NCI-H524 (cell line): ENCODE data around the gene DENND11.
"Not testable (repeated sequence)": the region's sequence is repeated elsewhere in the genome, so short reads cannot be mapped to it uniquely, and the experiment has no call there.

Source experiments
- DNase-seq, 2 experiments: peaks; one replicate each; lab custom pipeline; 2025; lab: John Stamatoyannopoulos, UW

Gene DENND11

DNA sequence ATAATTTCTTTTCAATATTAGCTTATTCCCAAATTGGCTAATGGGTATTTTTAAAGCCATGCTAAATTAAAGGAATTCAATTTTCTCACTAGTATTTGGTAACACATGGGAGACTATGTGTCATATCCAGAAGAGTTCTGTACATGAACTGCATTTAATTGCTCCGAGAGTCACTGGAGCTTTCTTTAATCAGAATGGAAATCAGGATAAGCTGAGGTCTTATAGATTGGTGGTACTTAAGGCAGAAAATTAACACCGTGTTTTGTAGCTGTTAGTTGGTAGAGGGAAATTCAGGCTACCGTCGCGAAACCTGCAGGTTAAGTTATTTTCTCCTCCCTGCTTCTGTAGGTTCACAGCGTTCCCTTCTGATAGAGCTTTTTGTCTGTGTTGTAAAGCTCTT is 6.4 kb upstream of the DENND11 start, which contains the start of gene WEE2:
Gene WEE2, plus strand, starts transcription at position 3 of the 400 bp plus-strand sequence. CDS start 406 bp downstream, outside the sequence.
- no peak for DNase-seq

GRCh38 chr7:141706239-141707064 is 4.5 kb upstream of the DENND11 start:
- DNase-seq, result no peak

- no peak for DNase-seq
Measured at GRCh38 chr7:141704741-141705140, 2.8 kb upstream of the DENND11 start.

DNA sequence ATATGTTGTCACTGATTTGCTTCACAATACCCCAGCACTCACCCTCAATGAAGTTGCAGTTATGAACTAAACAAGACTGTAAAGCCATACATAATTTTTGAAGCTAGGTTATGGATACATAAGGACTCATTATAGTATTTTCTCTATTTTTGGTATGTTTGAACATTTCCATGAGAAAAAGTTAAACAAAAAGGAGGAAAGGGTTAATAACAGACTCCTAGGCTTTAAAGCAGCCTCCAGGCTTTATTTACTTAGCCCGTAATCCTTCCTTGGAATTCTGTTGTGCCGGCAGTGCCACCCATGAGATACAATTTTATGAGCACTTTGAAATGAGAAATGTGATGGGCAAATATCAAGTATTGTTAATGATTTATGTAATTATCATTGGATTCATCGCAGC is 2.1 kb upstream of the DENND11 start:
- DNase-seq, result no peak

DNA sequence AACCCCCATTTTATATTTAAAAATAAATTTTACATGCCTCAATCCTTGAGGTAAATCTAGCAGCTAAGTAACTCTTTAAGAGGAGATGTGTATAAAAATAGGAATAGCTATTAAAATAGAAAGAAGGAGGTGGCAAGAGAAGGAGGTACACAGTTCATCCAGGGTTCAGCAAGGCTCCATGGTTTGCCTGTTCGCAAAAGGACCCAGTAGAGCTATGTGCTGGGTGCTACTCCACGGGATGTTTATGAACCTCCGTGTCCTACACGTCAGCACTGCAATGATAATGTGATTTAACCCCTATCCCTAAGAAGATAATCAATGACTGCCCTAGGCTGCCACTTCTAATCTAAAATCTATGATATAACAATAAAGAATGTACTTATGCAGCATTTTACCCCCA is 926 bp upstream of the DENND11 start:
- DNase-seq, result no peak

DNA sequence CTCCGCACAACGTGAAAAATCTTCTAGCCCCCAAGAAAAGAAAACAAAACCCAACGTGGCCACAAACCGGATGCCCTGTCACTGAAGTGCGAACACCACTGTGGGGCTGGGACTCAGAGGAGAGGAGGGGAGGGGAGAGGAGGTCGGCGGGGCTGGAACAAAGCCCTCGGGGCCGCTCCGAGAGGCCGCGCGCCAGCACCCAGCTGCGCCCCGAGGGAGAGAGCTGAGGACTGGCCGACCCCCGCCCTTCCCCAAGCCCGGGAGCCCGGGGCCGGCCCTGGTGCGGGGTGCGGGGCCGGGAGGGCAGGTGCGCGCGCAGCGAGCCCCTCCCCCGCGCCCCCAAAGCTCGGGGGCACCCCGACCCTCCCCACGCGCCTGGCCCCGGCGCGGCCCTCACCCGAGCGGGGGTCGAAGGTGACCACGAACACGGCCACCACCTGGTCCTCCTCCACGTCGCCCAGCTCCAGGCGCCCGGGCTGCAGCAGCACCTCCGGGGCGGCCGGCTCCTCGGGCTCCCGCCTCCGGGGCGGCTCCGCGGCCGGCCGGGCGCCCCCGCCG is 398 bp downstream of the DENND11 start:
- peak; percentile 36 to 55 for DNase-seq

DNA sequence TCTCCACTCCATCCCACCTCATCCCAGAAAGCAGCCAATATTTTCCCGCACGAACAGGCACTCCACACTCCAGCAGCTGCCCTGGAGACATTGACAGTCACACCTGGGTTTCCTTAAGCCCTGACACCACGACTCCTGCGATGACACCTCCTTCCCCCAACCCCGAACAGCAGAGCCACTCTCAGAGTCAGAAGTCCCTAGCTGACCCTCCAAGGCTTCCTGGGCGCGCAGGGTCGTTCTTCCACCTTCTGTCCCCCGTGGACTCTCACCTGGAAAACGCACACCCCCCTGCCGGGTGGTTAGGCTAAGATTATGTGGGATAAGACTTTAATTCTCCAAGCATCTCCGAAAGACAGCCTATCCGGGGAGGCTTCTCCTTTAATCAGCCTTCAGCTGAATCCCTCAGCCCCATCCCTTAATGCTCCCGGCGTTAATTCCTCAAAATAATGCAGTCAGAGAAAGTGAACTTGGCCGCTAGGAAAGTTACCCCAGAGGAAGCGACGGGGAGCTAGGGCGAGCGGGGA is 1.1 kb downstream of the DENND11 start:
- peak; percentile 19 to 50 for DNase-seq

DNA sequence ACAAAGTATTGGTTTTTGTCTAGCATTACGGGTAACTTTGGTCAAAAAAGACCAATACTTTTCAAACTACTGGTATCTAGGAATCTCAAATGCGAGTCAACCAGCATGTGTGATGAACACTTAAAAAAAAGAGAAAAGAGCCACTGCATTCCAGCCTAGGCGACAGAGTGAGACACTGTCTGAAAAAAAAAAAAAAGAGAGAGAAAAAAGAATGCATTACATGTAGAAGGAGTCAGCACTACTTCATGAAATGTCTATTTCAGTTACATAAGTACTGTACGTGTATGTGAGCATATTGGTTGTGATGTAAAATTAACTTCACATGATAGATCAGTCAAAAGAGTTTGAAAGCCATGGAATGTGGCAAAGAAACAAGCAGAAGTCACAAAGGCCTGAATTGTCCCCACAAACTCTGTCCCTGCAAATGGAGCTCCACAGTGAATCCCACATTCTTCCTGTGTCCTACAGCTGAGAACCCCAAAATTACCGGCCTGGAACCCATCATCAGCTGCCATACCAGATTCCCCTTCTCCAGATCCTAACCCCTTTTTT is 1.6 kb downstream of the DENND11 start:
- DNase-seq, result no peak

DNA sequence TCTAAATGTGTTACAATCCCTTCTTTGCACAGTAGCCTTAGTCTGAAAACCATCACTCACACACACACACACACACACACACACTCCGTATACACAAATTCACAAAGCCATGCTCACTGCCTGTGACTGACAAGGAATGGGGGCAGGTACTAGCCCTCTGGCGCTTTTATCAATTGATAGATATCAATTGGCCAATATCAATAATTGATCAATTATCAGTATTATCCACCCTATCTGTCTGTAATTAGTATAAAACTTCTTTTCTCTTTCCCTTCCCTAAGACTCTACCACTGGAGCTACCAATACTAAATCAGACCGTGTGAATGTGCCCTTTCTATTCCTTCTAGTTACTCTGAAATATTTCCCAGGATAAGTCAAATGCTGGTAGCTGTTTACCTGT is 2.1 kb downstream of the DENND11 start:
- no peak for DNase-seq

DNA sequence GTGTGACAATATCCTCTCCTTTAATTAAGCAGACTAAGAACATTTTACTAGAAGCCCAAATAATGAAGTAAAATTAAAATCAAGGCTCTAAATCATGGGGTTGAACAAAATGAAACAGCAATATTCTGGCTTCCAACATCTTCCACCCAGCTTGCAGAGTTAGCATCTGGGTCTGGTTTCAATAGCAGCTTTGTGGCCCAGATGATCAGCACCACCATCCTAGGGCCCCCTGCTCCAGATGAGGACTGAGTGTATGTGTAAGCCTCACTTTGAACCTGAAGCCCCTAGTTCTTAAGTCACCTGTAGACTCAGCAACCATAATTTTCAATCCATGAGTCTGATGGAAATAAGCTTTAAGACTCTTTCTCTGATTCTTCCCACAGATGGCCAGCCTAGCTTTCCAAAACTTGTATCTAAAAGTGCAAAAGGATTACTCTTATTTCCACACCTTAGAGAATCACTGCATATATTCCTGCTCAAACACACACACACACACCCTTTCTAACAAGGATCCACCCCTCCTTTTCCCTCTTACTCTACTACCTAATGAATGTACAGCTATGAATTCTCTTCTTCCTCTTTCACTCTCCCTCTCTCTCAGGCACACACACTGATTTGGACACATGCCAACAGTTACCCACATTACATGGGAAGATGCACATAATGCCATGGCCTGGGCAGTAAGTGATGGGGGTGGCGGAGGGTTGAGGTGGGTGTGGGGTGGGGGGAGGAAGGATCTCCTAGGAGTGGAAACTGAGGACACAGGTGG is 3.5 kb downstream of the DENND11 start:
- no peak for DNase-seq

GRCh38 chr7:141697211-141697871 is 4.6 kb downstream of the DENND11 start:
- DNase-seq, result no peak

- no peak for DNase-seq
Measured at GRCh38 chr7:141696348-141696747, 5.6 kb downstream of the DENND11 start.

- DNase-seq, result peak in 1 of 2 experiments; percentile 4
Measured at GRCh38 chr7:141695803-141696289, 6.1 kb downstream of the DENND11 start.

GRCh38 chr7:141693082-141693481 is 8.9 kb downstream of the DENND11 start:
- no peak for DNase-seq

- no peak for DNase-seq
Measured at GRCh38 chr7:141691961-141692360, 10.0 kb downstream of the DENND11 start.

GRCh38 chr7:141691540-141691939 is 10.4 kb downstream of the DENND11 start:
- no peak for DNase-seq

DNA sequence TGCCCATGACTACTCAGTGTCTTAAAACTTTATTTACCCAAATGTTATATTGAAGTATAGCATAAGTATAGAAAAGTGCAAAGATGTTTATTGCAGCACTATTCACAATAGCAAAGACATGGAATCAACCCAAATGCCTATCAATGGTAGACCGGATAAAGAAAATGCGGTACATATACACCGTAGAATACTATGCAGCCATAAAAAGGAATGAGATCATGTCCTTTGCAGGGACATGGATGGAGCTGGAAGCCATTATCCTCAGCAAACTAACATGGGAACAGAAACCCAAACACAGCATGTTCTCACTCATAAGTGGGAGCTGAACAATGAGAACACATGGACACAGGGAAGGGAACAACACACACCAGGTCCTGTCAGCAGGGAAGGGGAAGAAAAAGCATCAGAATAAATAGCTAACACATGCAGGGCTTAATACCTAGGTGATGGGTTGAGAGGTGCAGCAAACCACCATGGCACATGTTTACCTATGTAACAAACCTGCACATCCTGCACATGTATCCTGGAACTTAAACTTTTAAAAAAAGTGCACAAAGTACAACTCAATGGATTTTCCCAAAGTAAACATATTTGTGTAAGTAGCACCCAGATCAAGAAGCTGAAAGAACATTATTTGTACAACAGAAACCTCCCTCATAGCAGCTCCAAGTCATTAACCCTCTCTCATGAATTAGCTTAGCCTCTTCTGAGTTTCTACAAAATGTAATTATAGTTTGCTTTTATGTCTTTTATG is 12.7 kb downstream of the DENND11 start:
- not testable (repeated sequence) for DNase-seq

GRCh38 chr7:141688043-141688442 is 13.9 kb downstream of the DENND11 start:
- DNase-seq, result no peak

GRCh38 chr7:141686670-141687069 is 15.3 kb downstream of the DENND11 start:
- DNase-seq, result no peak

DNA sequence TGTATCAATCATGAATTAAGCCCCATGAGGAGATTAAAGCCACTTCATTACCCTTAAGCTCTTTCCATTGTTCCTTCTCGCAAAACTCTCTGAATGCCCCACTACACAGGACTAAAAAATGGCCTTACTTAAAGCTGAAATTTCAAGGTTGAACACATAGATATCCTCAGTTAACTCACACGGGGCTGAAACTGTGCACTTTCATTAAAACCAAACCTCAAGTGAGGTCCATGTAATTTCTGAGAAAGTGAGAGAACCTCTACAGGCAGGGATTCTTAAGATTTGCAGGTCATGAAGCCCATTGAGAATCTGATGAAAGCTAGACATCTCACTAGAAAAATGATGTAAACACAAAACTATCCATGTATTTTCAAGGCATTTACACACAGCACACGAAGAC is 15.9 kb downstream of the DENND11 start:
- peak; percentile 33 to 45 for DNase-seq
